Esophagus squamous epithelium (tissue), 5 donors: ENCODE data around the gene SOAT2. TPM values are rescaled to one million over a fixed set of nuclear protein-coding genes. Genes with fewer than 3 reads are reported as not detected.

Source experiments
- DNase-seq: peaks from one replicate; lab custom pipeline; 2025; lab: John Stamatoyannopoulos, UW
- H3K27ac ChIP-seq, 4 donors: fragments of 200-600 bp; sonication (generic); one replicate each; pipeline ENCODE4 v1.5.1; 2016 to 2019; ENCODE audit warnings: mild to moderate bottlenecking in 1 of 4
- H3K27me3 ChIP-seq, 4 donors: fragments of 200-600 bp; sonication (generic); 1 replicate in 3 of 4; 2 replicates in 1 of 4; pipeline versions ENCODE4 v1.5.1 to v1.6.0; 2017 to 2021; ENCODE audit warnings: antibody characterized with exemption in 1 of 4
- H3K36me3 ChIP-seq, 3 donors: fragments of 200-600 bp; sonication (generic); one replicate each; pipeline ENCODE4 v1.5.1; 2016 to 2019
- H3K4me1 ChIP-seq, 3 donors: fragments of 200-600 bp; sonication (generic); one replicate each; pipeline ENCODE4 v1.5.1; 2017 to 2019
- H3K4me3 ChIP-seq, 4 donors: fragments of 200-600 bp; sonication (generic); 1 replicate in 3 of 4; 2 replicates in 1 of 4; pipeline ENCODE4 v1.5.1; 2016 to 2019; ENCODE audit warnings: mild to moderate bottlenecking in 2 of 4, moderate library complexity in 1 of 4
- H3K9me3 ChIP-seq, 3 donors: fragments of 200-600 bp; sonication (generic); one replicate each; pipeline ENCODE4 v1.5.1; 2016 to 2019
- POLR2A ChIP-seq, 4 donors: fragments of 450-650 bp; IDR thresholded peaks; one replicate each; pipeline ENCODE4 v1.6.1; 2017; ENCODE audit warnings: antibody characterized with exemption in 4 of 4, mild to moderate bottlenecking in 4 of 4, moderate library complexity in 3 of 4
- WGBS, 2 donors: methylation state at CpG; one replicate each; pipeline ENCODE4 v1.1.5; 2018; 5-methylcytosine and 5-hydroxymethylcytosine counted together
- intact Hi-C: fragments of 100-400 bp; cut with DNase I; formaldehyde crosslinking; loops from one replicate; pipeline ENCODE4 v1.15.0; 2022
- total RNA-seq, 4 donors: library from RNA; depleted of rRNA; stranded (reverse); fragments of >200 nt; gene quantifications; one replicate each; pipeline ENCODE4 v1.1.0, GENCODE V29; 2016
- TF ChIP-seq, protein P1 (sequence below), 6 experiments: fragments of 450-650 bp in 4 of 6; fragments of 200-600 bp in 2 of 6; sonication (generic) in 2 of 6; IDR thresholded peaks; one replicate each; pipeline ENCODE4 v1.5.1; 2016 to 2019; ENCODE audit warnings: antibody characterized with exemption in 6 of 6, mild to moderate bottlenecking in 4 of 6, moderate library complexity in 4 of 6
- donor health status: DM: yes; HTN: yes; CAD: no.

Gene SOAT2
- total RNA-seq, 4 donors from 2014 or later: not detected

- Histone ChIP-seq H3K27me3 (no peaks in the 10 kb centered on the region), H3K4me3 (no peak overlapping the region), H3K4me1 (no peaks in the 10 kb centered on the region), H3K36me3 (no peaks in the 10 kb centered on the region), H3K27ac (no peak overlapping the region), H3K9me3 (no peaks in the 10 kb centered on the region)
- intact Hi-C loops: no loop called here
- 79 to 90% methylated on average over 6 to 8 of the region's 33 CpGs for WGBS, 2 donors
- no peak for TF ChIP-seq POLR2A (IDR thresholded peaks at IDR 0.05)
- no peak for DNase-seq
These were observed 12.0 kb downstream of the SOAT2 start for GRCh38 chr12:53115112-53115890.

- Histone ChIP-seq H3K27ac (no peak overlapping the region), H3K9me3 (no peaks in the 10 kb centered on the region), H3K4me3 (no peak overlapping the region), H3K36me3 (no peaks in the 10 kb centered on the region), H3K27me3 (no peaks in the 10 kb centered on the region), H3K4me1 (no peaks in the 10 kb centered on the region)
- intact Hi-C loops: no loop called here
- TF ChIP-seq, protein P1, sequence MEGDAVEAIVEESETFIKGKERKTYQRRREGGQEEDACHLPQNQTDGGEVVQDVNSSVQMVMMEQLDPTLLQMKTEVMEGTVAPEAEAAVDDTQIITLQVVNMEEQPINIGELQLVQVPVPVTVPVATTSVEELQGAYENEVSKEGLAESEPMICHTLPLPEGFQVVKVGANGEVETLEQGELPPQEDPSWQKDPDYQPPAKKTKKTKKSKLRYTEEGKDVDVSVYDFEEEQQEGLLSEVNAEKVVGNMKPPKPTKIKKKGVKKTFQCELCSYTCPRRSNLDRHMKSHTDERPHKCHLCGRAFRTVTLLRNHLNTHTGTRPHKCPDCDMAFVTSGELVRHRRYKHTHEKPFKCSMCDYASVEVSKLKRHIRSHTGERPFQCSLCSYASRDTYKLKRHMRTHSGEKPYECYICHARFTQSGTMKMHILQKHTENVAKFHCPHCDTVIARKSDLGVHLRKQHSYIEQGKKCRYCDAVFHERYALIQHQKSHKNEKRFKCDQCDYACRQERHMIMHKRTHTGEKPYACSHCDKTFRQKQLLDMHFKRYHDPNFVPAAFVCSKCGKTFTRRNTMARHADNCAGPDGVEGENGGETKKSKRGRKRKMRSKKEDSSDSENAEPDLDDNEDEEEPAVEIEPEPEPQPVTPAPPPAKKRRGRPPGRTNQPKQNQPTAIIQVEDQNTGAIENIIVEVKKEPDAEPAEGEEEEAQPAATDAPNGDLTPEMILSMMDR (IDR thresholded peaks at IDR 0.05): no peak
- no peak for TF ChIP-seq POLR2A (IDR thresholded peaks at IDR 0.05)
- no peak for DNase-seq
- 86 to 94% methylated on average over 5 to 7 of the region's 8 CpGs for WGBS, 2 donors
These were observed 12.8 kb downstream of the SOAT2 start for GRCh38 chr12:53115891-53116648.

DNA sequence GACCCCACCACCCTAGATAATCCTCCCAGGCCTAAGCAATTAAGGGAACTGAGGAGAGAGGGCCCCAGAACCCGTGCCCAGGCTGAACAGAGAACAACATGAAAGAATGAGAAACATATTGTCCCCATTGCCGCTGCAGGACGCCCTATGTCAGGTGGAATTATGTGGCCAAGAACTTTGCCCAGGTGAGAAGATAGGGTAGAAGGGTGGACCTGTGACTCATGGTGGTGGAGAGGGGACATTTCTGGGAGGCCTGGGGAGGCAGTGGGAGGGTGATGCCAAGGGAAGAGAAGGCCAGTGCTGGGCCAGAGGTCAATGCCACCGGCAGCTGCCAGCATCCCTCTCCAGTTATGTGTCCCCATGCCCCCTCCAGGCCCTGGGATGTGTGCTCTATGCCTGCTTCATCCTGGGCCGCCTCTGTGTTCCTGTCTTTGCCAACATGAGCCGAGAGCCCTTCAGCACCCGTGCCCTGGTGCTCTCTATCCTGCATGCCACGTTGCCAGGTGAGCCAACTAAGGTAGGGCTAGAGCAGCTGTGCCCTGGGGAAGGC, 15.5 kb downstream of the SOAT2 start:
- WGBS, 2 donors: 82 to 87% methylated on average over 7 to 8 of the region's 8 CpGs
- Histone ChIP-seq H3K27me3 (no peaks in the 10 kb centered on the region), H3K9me3 (no peaks in the 10 kb centered on the region), H3K4me1 (no peaks in the 10 kb centered on the region), H3K36me3 (no peaks in the 10 kb centered on the region), H3K4me3 (no peak overlapping the region), H3K27ac (no peak overlapping the region)
- intact Hi-C loops: no loop called here
- no peak for DNase-seq
- TF ChIP-seq, protein P1 (IDR thresholded peaks at IDR 0.05): no peak
- no peak for TF ChIP-seq POLR2A (IDR thresholded peaks at IDR 0.05)

DNA sequence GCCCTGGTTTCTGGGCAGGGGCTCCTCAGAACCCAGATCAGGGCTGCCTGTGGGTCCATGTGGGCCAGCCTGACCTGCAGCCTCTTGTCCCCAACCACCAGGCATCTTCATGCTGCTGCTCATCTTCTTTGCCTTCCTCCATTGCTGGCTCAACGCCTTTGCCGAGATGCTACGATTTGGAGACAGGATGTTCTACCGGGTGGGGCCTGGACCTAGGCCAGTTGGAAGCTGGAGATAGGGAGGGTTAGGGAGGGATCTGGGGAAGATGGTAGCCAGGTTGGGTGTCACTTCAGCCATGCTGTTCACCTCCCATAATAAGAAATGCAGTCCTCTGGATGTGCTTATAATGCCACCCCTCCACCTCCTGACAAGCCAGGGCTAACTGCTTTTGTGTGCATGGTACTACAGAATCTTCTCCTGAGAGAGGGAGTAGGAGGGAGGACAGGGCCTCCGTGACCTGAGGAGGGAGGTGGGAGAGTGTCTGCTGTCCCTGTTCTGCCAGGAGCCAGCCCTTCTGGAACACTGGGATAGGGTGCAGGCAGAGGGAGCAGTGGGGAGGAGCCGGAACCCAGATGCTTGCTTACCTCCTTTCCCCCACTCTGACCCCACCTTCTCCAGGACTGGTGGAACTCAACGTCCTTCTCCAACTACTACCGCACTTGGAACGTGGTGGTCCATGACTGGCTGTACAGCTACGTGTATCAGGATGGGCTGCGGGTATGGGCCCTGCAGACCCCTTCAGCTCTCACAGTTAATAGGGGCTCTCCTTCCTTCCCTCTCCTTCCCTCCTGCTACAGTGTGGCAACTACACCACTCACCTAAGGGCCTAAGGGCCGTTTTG, 17.6 kb downstream of the SOAT2 start:
- H3K9me3 ChIP-seq: no peaks in the 10 kb centered on the region
- H3K36me3 ChIP-seq: no peaks in the 10 kb centered on the region

More for the DNA sequence above, 17.6 kb downstream of the SOAT2 start:
- H3K4me1 ChIP-seq: no peaks in the 10 kb centered on the region
- no peak for TF ChIP-seq POLR2A (IDR thresholded peaks at IDR 0.05)
- TF ChIP-seq, protein P1 (IDR thresholded peaks at IDR 0.05): no peak
- no peak overlapping the region for H3K4me3 ChIP-seq
- no peak for DNase-seq
- H3K27ac ChIP-seq: no peak overlapping the region
- 85 to 91% methylated on average over 8 to 10 of the region's 12 CpGs for WGBS, 2 donors
- intact Hi-C loops: no loop called here
- H3K27me3 ChIP-seq: no peaks in the 10 kb centered on the region
